ENCODE measurements around the gene CNN2.

- no peak for TF ChIP-seq CTCF (IDR thresholded peaks at IDR 0.05)
- TF ChIP-seq POLR2A (IDR thresholded peaks at IDR 0.05), result no peak
Measured at GRCh38 chr19:1063030-1063908, 36.9 kb downstream of the CNN2 start.

Measured in body of pancreas (tissue), 4 donors.